Activated CD4-positive, alpha-beta memory T cell treated with anti-CD3 and anti-CD28 coated beads for 36 hours (primary cell): ENCODE results near the gene CD52. TPM values are rescaled to one million over a fixed set of nuclear protein-coding genes. Genes with fewer than 3 reads are reported as not detected.
"Not testable (repeated sequence)": the region's sequence is repeated elsewhere in the genome, so short reads cannot be mapped to it uniquely, and the experiment has no call there.

Experiments
- CTCF ChIA-PET: fragments of 350-600 bp; sonication (Branson Sonifier 250); formaldehyde crosslinking; loops from one replicate; lab custom pipeline; 2021; ENCODE audit warnings: antibody characterized with exemption, inconsistent platforms; lab: Charles Lee
- POLR2A ChIA-PET: fragments of 350-600 bp; sonication (Branson Sonifier 250); formaldehyde crosslinking; loops from one replicate; lab custom pipeline; 2021; ENCODE audit warnings: antibody characterized with exemption; lab: Charles Lee
- DNase-seq: peaks from one replicate; pipeline ENCODE4 v3.0.0-alpha.2; 2020
- H3K27ac Mint-ChIP-seq: one replicate; pipeline ENCODE4 v1.8.0; 2021; ENCODE audit warnings: mixed read lengths
- H3K27me3 Mint-ChIP-seq: one replicate; pipeline ENCODE4 v1.8.0; 2021; ENCODE audit warnings: mixed read lengths
- H3K36me3 Mint-ChIP-seq: one replicate; pipeline ENCODE4 v1.8.0; 2021; ENCODE audit warnings: mixed read lengths
- H3K4me1 Mint-ChIP-seq: one replicate; pipeline ENCODE4 v1.8.0; 2021; ENCODE audit warnings: low read depth, mixed read lengths
- H3K4me3 Mint-ChIP-seq: one replicate; pipeline ENCODE4 v1.8.0; 2021; ENCODE audit warnings: mild to moderate bottlenecking, mixed read lengths
- H3K9me3 Mint-ChIP-seq: one replicate; pipeline ENCODE4 v1.8.0; 2021; ENCODE audit warnings: mixed read lengths
- intact Hi-C: fragments of 100-400 bp; cut with micrococcal nuclease; formaldehyde crosslinking; loops from one replicate; pipeline ENCODE4 v1.15.1; 2023
- total RNA-seq, 2 experiments: library from RNA; stranded (reverse); gene quantifications; one replicate each; pipeline ENCODE4 v1.2.3, GENCODE V29; 2021

The CD52 gene
- total RNA-seq, 2 experiments from 2014 or later, result 261 to 291 TPM

- ChIA-PET POLR2A (interaction anchor here (0.7 to 7.9 kb wide), 4 partner anchors 11 to 26 kb away, joined by 3 to 100 read pairs (median 45); partner anchors contain the start of genes CD52, SH3BGRL3 and UBXN11), CTCF (interaction anchor here (0.9 to 22.4 kb wide), 6 partner anchors 11 to 125 kb away, joined by 3 to 886 read pairs (median 12); partner anchors contain the start of genes CD52, SH3BGRL3 and UBXN11)
- Mint-ChIP-seq H3K9me3 (no peaks in the 10 kb centered on the region), H3K27ac (peak overlapping the region; percentile 99), H3K36me3 (peaks cover 2% of the 10 kb centered on the region), H3K4me1 (peaks cover 60% of the 10 kb centered on the region), H3K4me3 (no peak overlapping the region), H3K27me3 (no peaks in the 10 kb centered on the region)
- intact Hi-C loops, result no loop called here
- no peak for DNase-seq
Measured at GRCh38 chr1:26290882-26291261, 26.9 kb upstream of the CD52 start.

- ChIA-PET POLR2A (interaction anchor here (5.0 kb wide), 1 partner anchor 15 kb away, joined by 58 read pairs; the partner anchor contains the start of gene UBXN11), CTCF (no interaction called here)
- DNase-seq, result no peak
- Mint-ChIP-seq H3K27ac (peak overlapping the region; percentile 99), H3K36me3 (peaks cover 2% of the 10 kb centered on the region), H3K4me3 (no peak overlapping the region), H3K9me3 (no peaks in the 10 kb centered on the region), H3K27me3 (no peaks in the 10 kb centered on the region), H3K4me1 (peaks cover 55% of the 10 kb centered on the region)
- intact Hi-C loops, result no loop called here
Measured at GRCh38 chr1:26291433-26291832, 26.3 kb upstream of the CD52 start.

- Mint-ChIP-seq H3K9me3 (no peaks in the 10 kb centered on the region), H3K4me3 (no peak overlapping the region), H3K36me3 (peaks cover 2% of the 10 kb centered on the region), H3K27ac (peak overlapping the region; percentile 54), H3K4me1 (peaks cover 51% of the 10 kb centered on the region), H3K27me3 (no peaks in the 10 kb centered on the region)
- CTCF ChIA-PET, result interaction anchor here (0.7 kb wide), 1 partner anchor 30 kb away, joined by 3 read pairs; no protein-coding TSS in a partner anchor
- intact Hi-C loops, result no loop called here
- POLR2A ChIA-PET, result no interaction called here
- DNase-seq, result no peak
Measured at GRCh38 chr1:26291939-26292338, 25.8 kb upstream of the CD52 start.

- H3K9me3 Mint-ChIP-seq, POLR2A ChIA-PET, H3K36me3 Mint-ChIP-seq, intact Hi-C loops, DNase-seq, H3K4me3 Mint-ChIP-seq, H3K27me3 Mint-ChIP-seq: not testable (repeated sequence)
- Mint-ChIP-seq H3K4me1 (peaks cover 44% of the 10 kb centered on the region), H3K27ac (peak overlapping the region; percentile 3)
- CTCF ChIA-PET, result interaction anchor here (0.7 kb wide), 1 partner anchor 58 kb away, joined by 3 read pairs; no protein-coding TSS in a partner anchor
Measured at GRCh38 chr1:26292735-26293134, 25.0 kb upstream of the CD52 start.

GRCh38 chr1:26293911-26294463 is 23.8 kb upstream of the CD52 start:
- Mint-ChIP-seq H3K27me3 (no peaks in the 10 kb centered on the region), H3K27ac (no peak overlapping the region), H3K4me1 (peaks cover 31% of the 10 kb centered on the region), H3K9me3 (no peaks in the 10 kb centered on the region), H3K4me3 (no peak overlapping the region), H3K36me3 (peaks cover 2% of the 10 kb centered on the region)
- POLR2A ChIA-PET, result no interaction called here
- intact Hi-C loops, result no loop called here
- CTCF ChIA-PET, result interaction anchor here (0.7 kb wide), 1 partner anchor 28 kb away, joined by 3 read pairs; no protein-coding TSS in a partner anchor
- DNase-seq, result no peak

- peaks cover 2% of the 10 kb centered on the region for H3K36me3 Mint-ChIP-seq
- POLR2A ChIA-PET, result no interaction called here
- intact Hi-C loops, result no loop called here
- CTCF ChIA-PET, result interaction anchor here (1.5 kb wide), 1 partner anchor 68 kb away, joined by 3 read pairs; no protein-coding TSS in a partner anchor
- no peak overlapping the region for H3K27ac Mint-ChIP-seq
- peaks cover 21% of the 10 kb centered on the region for H3K4me1 Mint-ChIP-seq
- DNase-seq, result no peak
- H3K4me3 Mint-ChIP-seq, result no peak overlapping the region
- no peaks in the 10 kb centered on the region for H3K9me3 Mint-ChIP-seq
- H3K27me3 Mint-ChIP-seq, result no peaks in the 10 kb centered on the region
Measured at GRCh38 chr1:26295194-26296138, 22.3 kb upstream of the CD52 start.

GRCh38 chr1:26296340-26297056 is 21.3 kb upstream of the CD52 start:
- H3K4me1 Mint-ChIP-seq, result peaks cover 13% of the 10 kb centered on the region
- no peaks in the 10 kb centered on the region for H3K27me3 Mint-ChIP-seq
- ChIA-PET POLR2A (interaction anchor here (1.1 kb wide), 1 partner anchor 10 kb away, joined by 4 read pairs; the partner anchor contains the start of gene UBXN11), CTCF (interaction anchor here (0.6 to 1.5 kb wide), 2 partner anchors 21 to 67 kb away, joined by 3 read pairs; no protein-coding TSS in a partner anchor)
- H3K4me3 Mint-ChIP-seq, result no peak overlapping the region
- DNase-seq, result no peak
- no peak overlapping the region for H3K27ac Mint-ChIP-seq
- no peaks in the 10 kb centered on the region for H3K9me3 Mint-ChIP-seq
- H3K36me3 Mint-ChIP-seq, result peaks cover 2% of the 10 kb centered on the region
- intact Hi-C loops, result no loop called here

GRCh38 chr1:26297057-26297790 is 20.5 kb upstream of the CD52 start:
- H3K4me1 Mint-ChIP-seq, result peaks cover 7% of the 10 kb centered on the region
- DNase-seq, result no peak
- no peak overlapping the region for H3K4me3 Mint-ChIP-seq
- no peaks in the 10 kb centered on the region for H3K27me3 Mint-ChIP-seq
- no peaks in the 10 kb centered on the region for H3K9me3 Mint-ChIP-seq
- H3K27ac Mint-ChIP-seq, result no peak overlapping the region
- CTCF ChIA-PET, result interaction anchor here (1.5 kb wide), 1 partner anchor 66 kb away, joined by 3 read pairs; no protein-coding TSS in a partner anchor
- H3K36me3 Mint-ChIP-seq, result peaks cover 2% of the 10 kb centered on the region
- intact Hi-C loops, result no loop called here
- POLR2A ChIA-PET, result interaction anchor here (1.1 kb wide), 1 partner anchor 10 kb away, joined by 4 read pairs; the partner anchor contains the start of gene UBXN11

- DNase-seq, result no peak
- Mint-ChIP-seq H3K4me1 (peaks cover 7% of the 10 kb centered on the region), H3K9me3 (no peaks in the 10 kb centered on the region), H3K27me3 (no peaks in the 10 kb centered on the region), H3K27ac (no peak overlapping the region), H3K36me3 (peaks cover 2% of the 10 kb centered on the region), H3K4me3 (no peak overlapping the region)
- intact Hi-C loops, result no loop called here
- CTCF ChIA-PET, result no interaction called here
- POLR2A ChIA-PET, result no interaction called here
Measured at GRCh38 chr1:26297791-26298124, 20.0 kb upstream of the CD52 start.

GRCh38 chr1:26300578-26301275 is 17.0 kb upstream of the CD52 start:
- Mint-ChIP-seq H3K9me3 (no peaks in the 10 kb centered on the region), H3K27me3 (no peaks in the 10 kb centered on the region), H3K27ac (no peak overlapping the region), H3K4me3 (no peak overlapping the region), H3K4me1 (peaks cover 13% of the 10 kb centered on the region), H3K36me3 (no peaks in the 10 kb centered on the region)
- intact Hi-C loops, result no loop called here
- DNase-seq, result no peak
- POLR2A ChIA-PET, result interaction anchor here (1.2 kb wide), 1 partner anchor 21 kb away, joined by 3 read pairs; no protein-coding TSS in a partner anchor
- CTCF ChIA-PET, result interaction anchor here (0.6 to 1.9 kb wide), 3 partner anchors 12 to 298 kb away, joined by 3 to 5 read pairs (median 3); no protein-coding TSS in a partner anchor
